Muscle of leg (tissue), 11 donors: Measurements from ENCODE around the gene ZFAND2A. TPM values are rescaled to one million over a fixed set of nuclear protein-coding genes. Genes with fewer than 3 reads are reported as not detected.
"Not testable (repeated sequence)": the region's sequence is repeated elsewhere in the genome, so short reads cannot be mapped to it uniquely, and the experiment has no call there.

ENCODE experiments used
- DNase-seq: peaks from one replicate; pipeline ENCODE4 v3.0.0; 2013
- H3K27ac ChIP-seq: one replicate; pipeline ENCODE4 v1.5.1; 2013; ENCODE audit warnings: mild to moderate bottlenecking, low read length, control low read depth
- H3K27me3 ChIP-seq: one replicate; pipeline ENCODE4 v1.6.1; 2013; ENCODE audit warnings: low read length; ENCODE audit not compliant: control insufficient read depth, insufficient read depth
- H3K36me3 ChIP-seq: one replicate; pipeline ENCODE4 v1.6.1; 2013; ENCODE audit warnings: low read length; ENCODE audit not compliant: control insufficient read depth, insufficient read depth
- H3K4me1 ChIP-seq: one replicate; pipeline ENCODE4 v1.6.1; 2013; ENCODE audit warnings: low read length; ENCODE audit not compliant: control insufficient read depth, insufficient read depth
- H3K4me3 ChIP-seq: one replicate; pipeline ENCODE4 v1.5.1; 2013; ENCODE audit warnings: low read length, control low read depth
- H3K9me3 ChIP-seq: replicated peaks from 2 replicates; pipeline ENCODE4 v1.6.1; 2013; ENCODE audit warnings: low read depth, low read length; ENCODE audit not compliant: control insufficient read depth
- WGBS: methylation state at CpG from one replicate; pipeline ENCODE4 v1.1.5; 2013; ENCODE audit warnings: missing lambda C conversion rate; ENCODE audit not compliant: insufficient coverage; 5-methylcytosine and 5-hydroxymethylcytosine counted together
- polyA plus RNA-seq, 8 donors: library from polyadenylated mRNA; unstranded; fragments of 120-200 nt; gene quantifications; one replicate each; pipeline versions ENCODE4 v1.2.1 to v1.2.3, GENCODE V29; 2013; ENCODE audit warnings: inconsistent platforms in 1 of 8, low replicate concordance in 1 of 8; ENCODE audit not compliant: insufficient read length in 8 of 8, insufficient read depth in 1 of 8
- total RNA-seq: library from RNA; stranded (reverse); fragments of 120-200 nt; gene quantifications from one replicate; pipeline ENCODE4 v1.2.4, GENCODE V29; 2013

The ZFAND2A gene
- total and polyA plus RNA-seq, 9 donors = 13.0 to 19.2 (median 15.8) TPM

DNA sequence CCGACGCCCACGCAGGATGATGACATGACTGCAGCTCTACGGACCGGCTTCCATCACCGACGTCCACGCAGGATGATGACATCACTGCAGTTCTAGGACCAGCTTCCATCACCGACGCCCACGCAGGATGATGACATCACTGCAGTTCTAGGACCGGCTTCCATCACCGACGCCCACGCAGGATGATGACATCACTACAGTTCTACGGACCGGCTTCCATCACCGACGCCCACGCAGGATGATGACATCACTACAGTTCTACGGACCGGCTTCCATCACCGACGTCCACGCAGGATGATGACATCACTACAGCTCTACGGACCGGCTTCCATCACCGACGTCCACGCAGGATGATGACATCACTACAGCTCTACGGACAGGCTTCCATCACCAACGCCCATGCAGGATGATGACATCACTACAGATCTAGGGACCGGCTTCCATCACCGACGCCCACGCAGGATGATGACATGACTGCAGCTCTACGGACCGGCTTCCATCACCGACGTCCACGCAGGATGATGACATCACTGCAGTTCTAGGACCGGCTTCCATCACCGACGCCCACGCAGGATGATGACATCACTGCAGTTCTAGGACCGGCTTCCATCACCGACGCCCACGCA lies 43.5 kb downstream of the ZFAND2A start:
- H3K27ac ChIP-seq, H3K9me3 ChIP-seq, DNase-seq, H3K4me3 ChIP-seq, H3K36me3 ChIP-seq, H3K27me3 ChIP-seq: not testable (repeated sequence)
- WGBS = 0% methylated on average over 1 of the region's 49 CpGs
- H3K4me1 ChIP-seq = peaks cover 35% of the 10 kb centered on the region

DNA sequence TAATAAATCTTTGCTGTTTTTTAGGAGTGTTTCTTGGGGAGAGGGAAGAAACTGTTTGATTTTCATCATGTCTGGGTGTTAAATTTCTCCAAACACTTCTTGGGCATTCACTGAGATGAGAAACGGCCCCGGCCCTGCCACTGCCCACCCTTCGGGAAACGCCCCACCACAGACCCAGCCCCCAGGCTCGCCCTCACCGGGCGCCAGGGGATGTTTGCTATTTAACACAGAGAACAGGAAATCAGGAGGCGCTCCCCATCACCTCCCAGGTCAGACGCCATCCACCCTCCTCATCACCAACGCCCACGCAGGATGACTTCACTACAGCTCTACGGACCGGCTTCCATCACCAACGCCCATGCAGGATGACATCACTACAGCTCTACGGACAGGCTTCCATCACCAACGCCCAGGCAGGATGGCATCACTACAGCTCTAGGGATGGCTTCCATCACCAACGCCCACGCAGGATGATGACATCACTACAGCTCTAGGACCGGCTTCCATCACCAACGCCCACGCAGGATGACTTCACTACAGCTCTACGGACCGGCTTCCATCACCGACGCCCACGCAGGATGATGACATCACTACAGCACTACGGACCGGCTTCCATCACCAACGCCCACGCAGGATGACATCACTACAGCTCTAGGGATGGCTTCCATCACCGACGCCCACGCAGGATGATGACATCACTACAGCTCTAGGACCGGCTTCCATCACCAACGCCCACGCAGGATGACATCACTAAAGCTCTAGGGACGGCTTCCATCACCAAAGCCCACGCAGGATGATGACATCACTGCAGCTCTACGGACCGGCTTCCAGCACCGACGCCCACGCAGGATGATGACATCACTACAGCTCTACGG lies 44.6 kb downstream of the ZFAND2A start:
- not testable (repeated sequence) for H3K9me3 ChIP-seq, H3K4me3 ChIP-seq, H3K27ac ChIP-seq, DNase-seq, H3K27me3 ChIP-seq, H3K36me3 ChIP-seq
- WGBS = 91% methylated on average over 23 of the region's 44 CpGs
- peaks cover 26% of the 10 kb centered on the region for H3K4me1 ChIP-seq

DNA sequence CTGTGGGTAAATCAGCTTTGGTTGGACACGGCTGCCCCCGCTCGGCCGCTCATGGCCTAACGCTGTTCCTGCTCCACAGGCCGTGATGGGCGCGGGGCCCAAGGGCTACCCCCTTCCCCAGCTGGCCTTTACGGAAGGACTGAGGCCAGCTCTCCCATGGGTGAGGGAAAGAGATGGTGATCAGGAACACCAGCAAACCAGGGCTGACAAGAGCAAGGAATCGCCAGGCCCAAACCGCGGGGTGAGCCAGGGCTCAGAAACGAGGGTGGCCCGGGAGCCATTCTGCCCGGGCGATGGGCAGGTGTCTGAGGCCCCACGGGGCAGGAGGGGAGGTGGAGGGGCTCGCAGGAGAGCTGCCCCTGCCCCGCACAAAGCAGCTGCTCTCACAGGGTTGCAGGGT lies 45.5 kb downstream of the ZFAND2A start:
- 83% methylated on average over 10 of the region's 19 CpGs for WGBS
- H3K27ac ChIP-seq = no peak overlapping the region
- H3K27me3 ChIP-seq = no peaks in the 10 kb centered on the region
- no peaks in the 10 kb centered on the region for H3K9me3 ChIP-seq
- no peak for DNase-seq
- H3K4me1 ChIP-seq = peaks cover 26% of the 10 kb centered on the region
- H3K36me3 ChIP-seq = no peaks in the 10 kb centered on the region
- no peak overlapping the region for H3K4me3 ChIP-seq

DNA sequence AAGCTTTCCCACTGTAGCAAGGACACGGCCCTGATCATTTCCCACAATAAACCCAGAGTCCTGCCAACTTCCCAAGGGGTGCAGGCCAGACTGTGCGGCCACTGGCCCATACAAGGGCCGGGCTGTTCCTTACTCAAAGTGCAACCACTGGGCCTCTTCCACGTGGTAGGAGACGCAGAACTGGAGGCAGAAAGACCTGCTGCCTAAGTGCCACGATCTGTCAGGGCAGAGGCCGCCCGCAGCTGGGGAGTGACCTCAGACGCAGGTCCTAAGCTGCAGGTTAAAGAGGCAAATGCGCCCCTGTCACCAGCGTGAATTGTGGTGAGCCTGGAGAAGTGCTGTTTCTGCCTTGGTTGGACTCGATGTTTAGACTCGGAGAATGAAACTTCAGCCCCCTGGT lies 45.9 kb downstream of the ZFAND2A start:
- DNase-seq = no peak
- no peak overlapping the region for H3K4me3 ChIP-seq
- H3K27ac ChIP-seq = peak overlapping the region; percentile 42
- H3K36me3 ChIP-seq = no peaks in the 10 kb centered on the region
- no peaks in the 10 kb centered on the region for H3K9me3 ChIP-seq
- H3K27me3 ChIP-seq = no peaks in the 10 kb centered on the region
- WGBS = 93% methylated on average over 11 of the region's 13 CpGs
- H3K4me1 ChIP-seq = peaks cover 26% of the 10 kb centered on the region

DNA sequence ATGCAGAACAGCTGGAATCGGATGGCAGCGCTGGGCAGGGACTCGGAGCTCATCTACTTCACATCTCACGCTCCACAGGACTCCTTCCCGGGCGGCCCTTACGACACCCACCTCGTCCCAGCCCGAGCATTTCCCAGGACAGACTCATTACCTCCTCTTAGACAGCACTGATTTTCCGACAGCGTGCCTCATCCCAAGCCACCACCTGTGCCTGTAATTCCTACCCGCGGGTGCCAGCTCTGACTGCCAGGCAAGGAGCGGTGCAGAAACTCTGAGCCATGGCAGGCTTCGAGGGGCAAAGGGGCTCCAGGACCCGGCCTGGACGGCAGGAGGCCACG lies 46.5 kb downstream of the ZFAND2A start:
- Histone ChIP-seq H3K4me3 (no peak overlapping the region), H3K4me1 (peaks cover 28% of the 10 kb centered on the region), H3K36me3 (no peaks in the 10 kb centered on the region), H3K9me3 (no peaks in the 10 kb centered on the region), H3K27me3 (no peaks in the 10 kb centered on the region), H3K27ac (peak overlapping the region; percentile 42)
- 84% methylated on average over 17 of the region's 18 CpGs for WGBS
- no peak for DNase-seq

DNA sequence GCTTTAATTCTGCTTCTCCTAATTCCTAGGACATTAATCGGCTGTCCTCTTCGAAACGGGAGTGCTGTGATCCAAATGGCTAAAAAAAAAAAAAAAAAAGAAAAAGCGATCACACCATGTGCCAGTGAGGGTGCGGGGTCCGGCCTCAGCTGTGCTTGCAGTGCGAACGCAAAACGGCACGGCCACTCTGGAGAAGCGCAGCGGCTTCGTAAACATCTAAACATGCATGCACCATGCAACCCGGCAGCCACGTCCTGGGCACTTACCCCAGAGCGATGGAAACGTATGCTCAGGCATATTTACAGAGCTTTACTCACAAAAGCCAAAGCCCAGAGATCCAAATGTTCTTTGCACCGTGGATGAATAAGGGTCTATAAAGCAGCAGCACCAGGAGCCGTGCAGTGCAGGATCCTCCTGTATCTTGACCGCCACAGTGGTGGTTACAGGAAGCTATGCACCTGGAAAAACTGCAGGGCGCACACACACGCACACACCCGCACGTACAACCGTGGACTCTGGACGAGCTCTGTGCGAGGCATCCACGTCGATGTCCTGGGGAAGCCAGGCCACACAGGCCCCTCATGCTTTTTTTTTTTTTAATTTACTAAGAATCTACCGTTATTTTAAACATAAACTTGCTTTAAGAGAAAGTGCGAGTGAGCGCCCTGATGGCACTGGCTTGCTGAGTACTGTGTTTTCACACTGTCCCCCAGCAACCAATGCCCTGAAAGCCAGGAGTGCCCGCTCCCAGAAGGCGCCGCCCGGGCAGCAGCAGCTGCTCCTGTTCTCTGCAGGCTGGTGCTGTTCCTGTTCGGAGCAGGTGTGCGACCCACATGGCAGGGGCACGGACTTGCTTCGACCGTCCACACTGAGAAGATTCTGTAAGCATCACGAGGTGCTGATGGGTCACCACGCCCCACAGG lies 47.1 kb downstream of the ZFAND2A start:
- H3K4me1 ChIP-seq = peaks cover 28% of the 10 kb centered on the region
- H3K36me3 ChIP-seq = no peaks in the 10 kb centered on the region
- H3K9me3 ChIP-seq = no peaks in the 10 kb centered on the region
- H3K27ac ChIP-seq = peak overlapping the region; percentile 42
- DNase-seq = no peak
- 86% methylated on average over 35 of the region's 43 CpGs for WGBS
- no peaks in the 10 kb centered on the region for H3K27me3 ChIP-seq
- H3K4me3 ChIP-seq = no peak overlapping the region

DNA sequence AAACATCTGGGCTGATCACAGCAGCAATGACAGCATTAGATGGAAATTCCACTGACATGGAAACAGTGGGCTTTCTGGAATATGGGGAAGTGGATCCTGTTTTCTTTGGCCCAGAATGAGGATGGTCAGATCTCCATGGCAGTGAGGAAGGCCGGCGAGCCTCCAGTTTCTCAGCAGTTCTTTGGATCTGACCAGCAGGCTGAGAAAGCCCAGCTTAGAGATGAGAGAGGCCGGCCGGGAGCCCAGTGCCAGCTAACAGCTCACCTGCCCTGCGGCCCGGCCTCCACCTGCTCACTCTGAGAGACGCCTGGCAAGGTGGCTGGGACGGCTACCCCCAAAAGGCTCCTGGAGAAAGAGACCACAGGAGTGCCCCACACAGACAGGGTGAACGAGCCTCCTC lies 47.9 kb downstream of the ZFAND2A start:
- Histone ChIP-seq H3K36me3 (no peaks in the 10 kb centered on the region), H3K9me3 (no peaks in the 10 kb centered on the region), H3K4me1 (peaks cover 33% of the 10 kb centered on the region), H3K27ac (no peak overlapping the region), H3K4me3 (no peak overlapping the region), H3K27me3 (no peaks in the 10 kb centered on the region)
- WGBS = 73% methylated on average over 9 of the region's 9 CpGs
- DNase-seq = peak; percentile 66

DNA sequence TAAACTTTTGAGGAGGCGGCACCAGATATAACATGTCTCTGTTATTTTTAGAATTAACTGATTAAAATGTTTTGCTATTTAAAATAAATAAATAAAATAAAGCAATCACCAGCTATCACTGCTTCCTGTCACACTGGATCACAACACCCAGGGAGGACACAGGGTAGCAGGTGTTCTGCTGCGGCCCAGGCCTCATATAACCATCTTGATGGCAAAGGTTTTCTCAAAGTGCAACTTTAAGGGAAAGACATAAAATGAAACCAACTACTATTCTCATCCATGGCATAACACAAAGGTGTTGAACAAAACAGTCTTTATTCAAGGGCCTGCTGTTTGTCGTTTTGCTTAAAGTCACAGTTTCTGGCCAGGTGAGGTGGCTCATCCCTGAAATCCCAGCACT lies 48.8 kb downstream of the ZFAND2A start:
- Histone ChIP-seq H3K27ac (no peak overlapping the region), H3K4me3 (no peak overlapping the region), H3K36me3 (no peaks in the 10 kb centered on the region), H3K27me3 (no peaks in the 10 kb centered on the region), H3K4me1 (peaks cover 43% of the 10 kb centered on the region), H3K9me3 (no peaks in the 10 kb centered on the region)
- no peak for DNase-seq
- WGBS = 100% methylated on average over 2 of the region's 3 CpGs

DNA sequence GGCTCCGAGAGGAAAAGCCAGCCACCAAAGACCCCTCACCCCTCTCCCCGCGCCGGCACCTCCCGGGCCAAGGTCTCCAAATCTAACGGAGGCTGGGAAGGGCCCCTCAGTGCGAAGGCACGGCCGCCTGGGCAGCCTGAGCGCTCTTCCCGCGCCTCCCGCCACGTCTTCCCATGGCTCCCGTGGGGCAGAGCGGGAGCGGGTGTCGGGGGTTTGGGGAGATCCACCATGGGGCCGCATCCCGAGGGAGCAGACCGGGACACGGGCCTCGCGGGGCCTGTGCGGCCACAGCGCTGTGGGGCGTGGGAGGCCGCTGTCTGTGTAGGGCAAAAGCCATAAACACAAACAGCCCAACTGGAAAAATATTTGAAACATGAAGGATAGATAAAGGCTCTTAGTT lies 49.6 kb downstream of the ZFAND2A start:
- no peaks in the 10 kb centered on the region for H3K9me3 ChIP-seq
- H3K27ac ChIP-seq = no peak overlapping the region
- H3K4me1 ChIP-seq = peaks cover 49% of the 10 kb centered on the region
- DNase-seq = no peak
- 88% methylated on average over 19 of the region's 28 CpGs for WGBS
- H3K4me3 ChIP-seq = no peak overlapping the region
- no peaks in the 10 kb centered on the region for H3K27me3 ChIP-seq
- H3K36me3 ChIP-seq = no peaks in the 10 kb centered on the region
